Hippocampal formation (tissue), 2 donors: ENCODE results near the gene BCL11B.

Experiments
- DNase-seq, 2 donors: peaks; one replicate each; lab custom pipeline; 2025; lab: John Stamatoyannopoulos, UW

The BCL11B gene

GRCh38 chr14:99119554-99120525 lies 152.2 kb downstream of the BCL11B start:
- peak in 1 of 2 donors; percentile 2 for DNase-seq
